NOMO-1 treated with dmso at 0.1 percent for 144 hours (cell line): ENCODE results near the gene MFSD1.
"Not testable (repeated sequence)": the region's sequence is repeated elsewhere in the genome, so short reads cannot be mapped to it uniquely, and the experiment has no call there.

Experiments used
- DNase-seq: peaks from one replicate; lab custom pipeline; 2025; ENCODE audit not compliant: unreplicated experiment; lab: John Stamatoyannopoulos, UW

MFSD1 gene

DNA sequence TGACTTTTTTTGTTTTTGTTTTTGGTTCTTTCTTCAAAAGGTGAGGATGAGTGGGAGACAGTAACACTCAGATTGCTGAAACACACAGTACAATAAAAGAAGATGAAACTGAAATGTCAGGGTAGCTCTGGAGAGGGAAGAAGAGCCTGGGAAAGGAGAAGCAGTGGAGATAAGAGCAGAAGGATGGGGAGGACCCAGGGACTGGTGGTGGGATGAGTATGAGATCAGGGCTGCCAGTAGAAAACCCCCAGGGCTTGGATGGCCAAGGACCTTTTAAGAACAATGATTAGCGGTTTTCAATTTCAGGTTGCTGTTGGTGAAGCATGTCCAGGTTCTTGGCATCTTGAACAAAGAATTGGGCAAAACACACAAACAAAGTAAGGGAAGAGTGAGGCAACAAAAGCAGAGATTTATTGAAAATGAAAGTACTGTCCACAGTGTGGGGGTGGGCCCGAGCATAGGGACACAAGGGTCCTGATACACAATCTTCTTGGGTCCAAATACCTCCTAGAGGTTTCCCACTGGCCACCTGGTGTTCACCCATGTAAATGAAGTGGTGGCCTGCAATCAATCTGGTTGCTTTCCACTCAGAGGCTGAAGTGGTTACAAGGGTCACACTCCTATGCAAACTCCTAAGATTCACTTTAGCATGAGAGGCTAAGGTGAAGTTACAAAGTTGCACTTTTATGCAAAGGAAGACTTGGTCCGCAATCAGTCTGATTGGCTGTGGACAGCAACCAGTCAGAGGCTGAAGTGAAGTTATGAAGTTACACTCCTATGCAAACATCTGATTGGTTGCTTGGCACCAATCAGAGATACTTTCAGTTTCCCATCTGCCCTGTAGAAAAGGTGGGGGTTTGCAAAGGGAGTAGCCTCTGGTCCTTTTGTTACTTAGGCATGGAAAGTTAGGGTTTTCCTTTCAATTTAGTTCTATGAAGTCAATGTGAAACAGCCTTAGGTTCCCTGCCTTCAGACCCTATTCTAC lies 26.1 kb upstream of the MFSD1 start:
- DNase-seq, result no peak

DNA sequence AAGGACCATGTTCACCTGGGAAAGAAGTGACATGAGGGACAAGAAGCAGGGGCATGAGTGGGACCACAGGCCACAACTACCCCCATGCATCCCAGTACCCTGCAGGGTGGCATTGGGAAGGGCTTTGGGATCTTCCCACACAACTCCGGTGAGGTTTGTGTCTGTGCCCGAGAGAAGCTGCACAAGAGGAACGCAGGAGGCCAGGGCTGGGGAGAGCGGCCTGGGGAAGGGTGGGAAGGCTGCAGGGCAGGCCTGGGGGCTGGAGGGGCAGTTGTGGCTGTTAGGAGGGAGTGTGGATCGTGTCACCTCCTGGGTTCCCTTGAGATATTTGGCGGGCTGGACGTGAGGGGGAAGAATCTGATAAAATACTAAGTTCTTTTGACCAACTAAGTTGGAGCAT lies 25.3 kb upstream of the MFSD1 start:
- no peak for DNase-seq

DNA sequence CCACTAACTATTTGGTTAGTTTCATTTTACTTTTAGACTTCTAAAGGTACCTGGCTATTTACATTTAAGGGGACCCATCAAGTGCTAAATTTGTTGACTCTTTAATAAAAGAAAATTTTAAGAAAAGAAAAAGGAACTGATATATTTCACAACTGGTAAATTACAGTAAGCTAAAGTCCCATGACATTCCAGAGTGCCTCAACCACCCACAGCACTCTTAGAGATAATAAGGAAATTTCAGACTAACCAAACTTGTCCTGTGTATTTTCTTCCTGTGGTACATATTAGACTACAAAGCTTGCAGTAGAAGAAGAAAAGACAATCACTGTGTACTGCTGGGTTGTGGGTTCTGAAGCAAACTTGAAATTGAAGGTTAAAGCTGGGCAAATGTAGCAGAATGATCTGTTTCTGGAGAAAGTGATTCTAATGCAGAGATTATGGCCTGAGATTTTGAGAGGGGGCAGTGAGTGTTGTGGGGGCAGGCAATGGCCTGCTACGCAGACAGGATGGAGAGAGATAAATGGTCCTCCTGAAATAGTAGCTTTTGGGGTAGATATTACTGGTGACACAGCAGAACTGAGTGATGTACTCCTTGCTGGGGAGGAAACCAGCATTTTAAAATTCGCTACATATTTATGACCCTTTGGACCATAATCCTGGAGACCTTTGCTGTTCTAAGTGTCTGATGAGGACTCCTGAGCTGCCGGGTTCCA lies 24.5 kb upstream of the MFSD1 start:
- DNase-seq, result no peak

DNA sequence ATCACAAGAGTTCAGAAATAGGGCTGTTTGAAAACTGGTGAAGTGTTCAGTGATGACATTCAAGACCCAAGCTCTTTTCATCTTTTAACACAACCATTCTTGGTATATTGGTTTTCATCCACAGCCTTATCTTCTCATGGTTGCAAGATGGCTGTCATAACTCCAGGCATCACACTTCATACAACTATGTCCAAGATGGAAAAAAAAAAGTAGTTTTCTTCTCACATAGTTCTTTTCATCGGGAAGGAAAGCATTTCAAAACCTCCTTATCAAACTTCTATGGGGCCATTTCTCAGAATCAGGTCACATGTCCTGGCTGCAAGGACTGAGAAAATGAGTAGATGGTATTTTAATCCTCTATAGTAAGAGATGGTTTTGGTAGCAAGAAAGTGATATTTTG lies 21.1 kb upstream of the MFSD1 start:
- DNase-seq, result no peak

DNA sequence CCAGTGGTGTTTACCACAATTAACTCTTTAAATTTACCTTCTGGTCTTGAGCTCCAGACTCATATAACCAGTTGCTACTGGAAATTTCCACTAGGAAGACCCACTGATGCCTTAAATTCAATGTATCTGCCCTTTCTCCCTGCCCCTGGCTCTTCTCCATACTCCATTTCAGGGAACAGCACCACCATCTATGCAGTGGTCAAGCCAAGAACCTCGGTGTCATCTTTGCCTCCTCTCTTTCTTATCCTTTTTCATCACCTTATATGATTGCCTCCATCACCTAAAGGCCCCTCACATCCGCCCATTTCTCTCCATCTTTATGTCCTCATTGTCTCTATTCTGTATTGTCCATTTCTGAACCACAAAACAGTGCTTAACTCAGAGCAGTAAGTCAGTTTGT lies 20.7 kb upstream of the MFSD1 start:
- DNase-seq, result no peak

DNA sequence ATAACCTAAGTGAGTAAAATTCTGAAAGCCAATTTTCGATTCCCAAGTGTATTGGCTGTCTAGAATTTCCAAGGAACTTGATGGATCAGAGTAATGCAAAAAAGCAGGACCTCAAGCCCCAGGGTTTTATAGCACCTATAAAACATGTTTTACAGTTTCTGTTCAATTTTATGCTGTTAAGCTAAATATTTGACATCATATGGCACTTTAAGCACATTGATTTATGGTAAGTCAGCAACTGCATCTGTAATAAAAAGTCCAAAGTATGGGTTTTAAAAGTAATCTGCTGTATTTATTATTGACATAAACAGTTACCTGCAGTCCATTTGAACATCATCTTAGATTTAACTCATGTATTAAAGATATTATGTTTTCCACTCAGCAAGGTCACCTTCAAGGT lies 20.0 kb upstream of the MFSD1 start:
- no peak for DNase-seq

DNA sequence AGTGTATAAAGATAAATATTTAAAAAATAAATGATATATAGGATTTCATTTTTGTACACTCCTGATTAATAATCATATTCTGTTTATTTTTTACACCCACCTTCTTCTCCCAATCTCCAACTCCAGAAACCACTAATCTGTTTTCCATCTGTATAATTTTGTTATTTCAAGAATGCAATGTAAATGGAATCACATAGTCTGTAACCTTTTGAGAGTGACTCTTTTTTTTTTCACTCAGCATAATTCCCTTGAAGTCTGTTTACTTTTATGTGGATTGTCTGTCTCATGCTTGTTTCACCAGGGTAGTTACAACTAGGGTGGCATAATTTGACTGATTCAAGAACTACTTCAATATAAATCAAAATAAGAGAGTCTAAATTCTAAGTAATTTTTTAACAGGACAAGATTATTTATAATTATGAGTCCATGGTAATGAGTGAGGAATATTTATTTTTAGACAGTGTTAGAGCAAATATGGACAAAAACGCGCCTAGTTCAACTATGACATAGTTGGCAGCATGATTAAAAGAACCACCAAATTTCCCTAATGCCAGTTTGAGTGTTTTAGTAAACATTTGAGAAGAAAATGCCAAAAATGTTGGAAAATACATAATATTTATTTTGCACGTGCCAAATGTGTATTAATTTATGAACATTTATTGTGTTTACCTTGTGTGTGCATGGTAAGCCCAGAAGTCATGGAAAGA lies 19.4 kb upstream of the MFSD1 start:
- no peak for DNase-seq

DNA sequence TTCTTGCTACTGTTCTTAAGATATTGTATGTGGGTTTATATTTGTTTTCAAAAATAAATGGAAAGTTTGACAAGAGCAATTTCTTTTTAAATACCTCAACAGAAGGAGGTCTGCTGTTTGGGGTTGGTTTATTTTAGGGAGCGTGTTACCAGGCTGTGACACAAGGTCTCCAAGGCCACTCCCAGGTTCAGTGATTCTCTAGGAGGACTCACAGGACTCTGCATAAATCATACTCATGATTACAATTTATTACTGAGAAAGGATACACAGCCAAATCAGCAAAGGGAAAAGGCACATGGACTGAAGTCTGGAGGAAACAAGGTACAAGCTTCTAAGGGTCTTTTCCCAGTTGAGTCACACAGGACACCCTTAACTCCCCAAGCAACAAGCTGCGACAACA lies 18.8 kb upstream of the MFSD1 start:
- no peak for DNase-seq

DNA sequence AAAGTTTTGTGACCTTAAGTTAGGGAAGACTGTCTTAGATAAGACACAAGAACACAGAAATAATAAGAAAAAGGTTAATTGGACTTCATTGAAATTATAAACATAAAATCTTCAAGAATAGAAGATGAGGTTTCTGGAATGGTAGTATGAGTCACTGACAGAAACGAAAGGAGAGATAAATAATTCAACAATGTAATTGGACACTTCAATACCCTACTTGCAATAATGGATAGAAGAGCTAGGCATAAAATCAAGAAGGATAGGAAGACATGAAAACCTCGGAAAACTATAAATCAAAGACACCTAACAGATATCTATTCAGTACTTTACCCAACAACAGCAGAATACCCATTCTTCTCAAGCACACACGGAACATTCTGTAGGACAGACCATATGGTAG lies 15.9 kb upstream of the MFSD1 start:
- no peak for DNase-seq

DNA sequence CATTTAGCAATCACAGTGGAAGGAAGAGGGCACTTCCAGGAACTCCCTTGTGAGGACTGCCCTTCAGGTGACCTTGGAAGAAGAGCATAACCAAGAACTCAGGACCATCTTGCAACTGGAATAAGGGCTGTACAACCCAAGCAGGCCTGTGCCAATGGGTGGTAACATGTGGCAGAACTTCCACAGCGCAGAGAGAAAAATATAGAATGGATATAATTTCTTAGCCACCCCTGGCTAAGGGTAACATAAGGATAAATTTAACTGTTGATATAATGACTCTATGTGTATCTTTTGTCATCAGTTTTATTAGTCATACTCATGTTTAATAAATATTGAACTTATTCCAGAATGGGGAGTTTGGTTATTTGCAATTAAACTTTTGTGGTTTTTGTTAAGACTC lies 13.4 kb upstream of the MFSD1 start:
- no peak for DNase-seq

DNA sequence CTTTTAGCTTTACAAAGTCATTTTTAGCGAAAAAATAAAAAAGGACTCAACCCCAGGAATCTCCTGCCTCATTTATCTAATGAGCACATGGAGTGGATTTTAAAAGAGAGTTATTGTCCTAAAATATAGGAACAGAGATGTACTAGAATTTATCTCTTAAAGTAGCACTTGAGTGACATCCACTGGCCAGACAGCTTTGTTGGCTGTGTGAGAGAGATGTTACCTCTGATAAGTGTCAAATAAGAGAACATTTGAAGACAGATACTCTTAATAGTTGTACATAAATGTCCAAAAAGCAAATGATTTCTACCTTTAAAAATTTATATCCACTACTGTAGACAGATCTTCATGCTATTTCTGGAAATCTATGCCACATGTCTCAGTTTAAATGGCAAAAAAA lies 12.3 kb upstream of the MFSD1 start:
- no peak for DNase-seq

DNA sequence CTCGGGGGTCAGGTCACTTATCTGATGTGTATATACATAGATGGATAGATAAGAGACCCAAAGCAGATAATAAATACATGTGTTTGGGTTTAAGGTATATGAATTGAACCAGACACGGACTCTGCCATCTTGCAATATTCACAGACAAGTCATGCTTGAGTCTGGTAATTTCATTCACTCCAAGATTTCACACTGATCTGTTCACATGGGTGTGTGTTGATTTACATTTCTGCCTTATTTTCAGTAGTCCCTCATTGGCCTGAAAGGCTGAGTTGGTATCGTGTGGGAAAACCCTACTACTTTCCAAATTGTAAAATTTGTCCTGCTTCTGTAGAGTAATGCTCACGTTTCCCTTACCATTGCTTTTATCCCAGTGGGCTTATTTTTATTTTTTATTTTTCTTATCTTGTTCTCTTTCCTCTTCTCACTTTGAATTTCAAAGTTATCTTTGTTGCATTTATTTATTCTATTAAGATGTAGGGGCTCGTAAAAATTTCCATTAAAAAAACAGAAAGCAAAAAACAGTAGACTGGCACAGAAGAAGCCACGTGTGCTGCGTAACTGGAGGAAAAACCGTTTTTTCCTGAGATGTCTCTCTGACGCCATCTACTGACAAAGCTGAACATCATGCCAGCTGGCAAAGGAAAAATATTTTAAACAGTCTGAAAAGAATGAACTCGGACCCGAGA lies 10.8 kb upstream of the MFSD1 start:
- DNase-seq, result peak; percentile 49

DNA sequence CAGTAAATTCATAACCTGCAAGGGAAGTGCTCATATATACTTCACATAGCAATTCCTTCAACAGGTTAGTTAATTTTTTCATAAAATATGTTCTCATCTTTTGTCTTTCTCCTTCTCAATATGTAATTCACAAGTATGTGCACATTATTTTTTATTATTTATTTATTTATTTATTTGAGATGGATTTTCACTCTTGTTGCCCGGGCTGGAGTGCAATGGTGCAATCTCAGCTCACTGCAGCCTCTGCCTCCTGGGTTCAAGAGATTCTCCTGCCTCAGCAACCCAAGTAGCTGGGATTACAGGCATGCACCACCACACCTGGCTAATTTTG lies 10.3 kb upstream of the MFSD1 start:
- not testable (repeated sequence) for DNase-seq

DNA sequence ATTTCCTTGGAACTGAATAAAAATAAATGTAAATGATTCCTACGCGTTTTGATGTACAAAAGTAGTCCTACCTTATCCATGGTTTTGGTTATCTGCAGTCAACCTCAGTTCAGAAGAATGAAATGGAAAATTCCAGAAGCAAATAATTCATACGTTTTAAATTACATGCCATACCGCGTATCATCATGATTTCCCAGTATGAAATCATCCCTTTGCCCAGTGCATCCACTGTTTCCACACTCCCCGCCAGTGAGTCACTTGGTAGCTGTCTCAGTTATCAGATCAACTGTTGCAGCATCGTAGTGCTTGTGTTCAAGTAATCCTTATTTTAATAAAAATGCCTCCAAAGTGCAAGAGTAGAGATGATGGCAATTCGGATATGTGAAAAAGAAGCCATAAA lies 9.1 kb upstream of the MFSD1 start:
- DNase-seq, result no peak

DNA sequence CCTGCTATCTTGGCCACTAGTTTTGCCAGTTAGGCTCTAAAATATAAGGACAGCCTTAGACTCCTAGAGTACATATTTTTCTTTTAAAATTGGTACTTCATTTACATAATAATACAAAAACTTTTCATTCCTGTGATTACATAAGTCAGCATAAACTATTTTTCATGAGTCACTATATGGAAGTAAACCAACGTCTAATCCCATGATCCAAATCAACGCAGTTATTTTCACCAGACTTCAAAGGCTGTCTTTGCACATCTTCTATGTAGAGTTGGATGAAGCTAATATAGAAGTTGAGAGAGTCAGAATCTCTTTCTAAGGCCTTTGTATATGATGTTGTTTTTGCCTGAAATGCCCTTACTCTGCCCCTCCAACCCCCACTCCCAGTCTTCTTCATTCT lies 7.6 kb upstream of the MFSD1 start:
- no peak for DNase-seq

DNA sequence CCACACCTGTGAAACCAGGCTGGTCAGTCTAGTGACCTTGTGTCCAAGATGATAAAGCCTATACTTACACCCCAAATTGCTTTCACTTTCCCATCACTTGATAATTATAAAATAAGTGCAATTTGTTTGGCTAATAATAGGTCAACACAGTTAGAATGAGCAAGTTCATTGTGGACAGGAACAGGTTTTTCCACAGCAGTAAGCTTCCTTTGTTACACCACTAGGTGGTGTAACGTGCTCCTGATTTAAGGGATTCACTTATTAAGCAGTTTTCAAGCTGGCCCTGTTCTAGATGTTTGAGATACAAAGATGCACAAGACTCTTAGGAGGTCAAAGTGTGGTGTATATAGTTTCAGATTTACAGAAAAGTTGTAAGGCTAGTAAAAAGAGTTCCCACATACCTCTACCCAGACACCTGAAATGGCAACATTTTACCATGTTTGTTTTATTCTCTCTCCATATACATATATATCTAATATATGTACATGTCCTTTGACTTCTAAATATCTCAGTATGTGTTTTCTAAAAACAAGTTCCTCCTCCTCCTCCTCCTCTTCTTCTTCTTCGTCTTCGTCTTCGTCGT lies 6.8 kb upstream of the MFSD1 start:
- DNase-seq, result peak; percentile 43

DNA sequence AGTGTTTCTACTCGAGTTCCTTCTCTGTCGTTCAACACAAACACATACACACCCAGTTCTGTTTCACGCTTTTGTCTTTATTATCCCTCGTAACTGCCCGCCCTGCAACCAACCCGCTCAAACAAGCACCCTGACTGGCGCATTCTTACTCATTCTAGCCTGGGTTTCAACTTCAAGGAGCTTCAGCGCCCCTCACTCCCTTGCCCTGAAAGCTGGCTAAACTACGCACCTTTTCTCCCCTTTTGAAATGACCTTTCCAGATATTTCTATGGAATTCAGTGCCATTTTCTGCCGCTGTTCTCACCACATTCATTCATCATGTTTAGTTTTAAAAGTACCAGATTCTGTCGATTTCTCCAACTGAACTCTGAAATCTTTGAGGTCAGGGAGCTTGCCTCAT lies 653 bp upstream of the MFSD1 start:
- DNase-seq, result no peak

DNA sequence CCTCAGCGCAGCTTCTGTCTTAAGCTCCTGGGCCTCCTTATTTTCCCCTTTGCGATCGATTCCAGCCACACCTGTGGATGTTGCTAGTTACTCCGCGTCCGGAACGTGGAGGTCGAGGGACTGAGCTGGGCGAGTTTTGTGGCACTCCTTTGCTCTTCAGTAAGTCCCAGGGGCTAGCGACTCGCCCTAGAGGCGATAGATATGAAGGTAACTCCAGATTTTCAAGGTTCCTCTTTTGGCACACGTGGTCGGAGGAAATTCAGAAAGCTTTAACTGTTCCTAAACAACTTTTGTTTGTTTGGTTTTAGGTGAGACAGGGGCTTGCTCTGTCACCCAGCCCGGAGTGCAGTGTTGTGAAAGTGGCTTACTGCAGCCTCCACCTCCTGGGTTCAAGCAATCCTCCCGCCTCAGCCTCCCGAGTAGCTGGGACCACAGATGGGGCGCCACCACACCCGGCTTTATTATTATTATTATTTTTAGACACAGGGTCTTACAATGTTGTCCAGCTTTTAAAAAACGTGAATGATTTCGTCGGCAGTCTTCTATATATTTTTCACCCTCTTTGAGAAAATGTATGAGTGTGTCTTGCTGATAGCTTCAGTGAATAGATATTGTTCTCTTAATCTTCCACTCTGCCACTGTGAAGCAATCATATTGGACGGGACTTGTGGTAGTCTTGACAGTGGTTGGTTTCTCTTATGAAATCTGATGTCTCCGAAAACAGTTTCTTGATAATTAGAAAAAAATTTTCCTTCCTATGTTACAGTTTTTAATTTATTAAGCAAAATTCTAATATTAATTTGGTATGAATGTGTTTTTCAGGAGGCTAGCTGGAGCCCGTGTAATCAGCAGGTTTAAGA lies 785 bp downstream of the MFSD1 start:
- DNase-seq, result peak; percentile 77

DNA sequence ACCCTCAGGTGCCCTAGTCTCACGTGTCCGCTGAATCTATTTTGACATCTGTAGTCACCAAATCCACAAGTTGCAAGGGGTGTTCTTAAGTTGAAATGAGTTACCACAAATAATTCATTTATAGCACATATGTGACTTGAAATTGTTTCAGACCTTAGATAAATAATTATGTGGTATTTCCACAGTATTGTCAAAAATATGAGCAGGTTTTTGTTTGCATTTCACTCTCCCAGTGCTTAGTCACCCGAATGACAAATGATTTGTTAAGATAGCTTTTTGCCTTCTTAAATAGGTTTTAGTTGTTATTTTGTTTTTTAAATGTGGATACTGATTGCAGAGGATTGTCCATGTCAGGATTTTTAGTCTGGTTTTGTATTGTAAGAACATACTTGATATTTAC lies 2.6 kb downstream of the MFSD1 start:
- DNase-seq, result no peak

DNA sequence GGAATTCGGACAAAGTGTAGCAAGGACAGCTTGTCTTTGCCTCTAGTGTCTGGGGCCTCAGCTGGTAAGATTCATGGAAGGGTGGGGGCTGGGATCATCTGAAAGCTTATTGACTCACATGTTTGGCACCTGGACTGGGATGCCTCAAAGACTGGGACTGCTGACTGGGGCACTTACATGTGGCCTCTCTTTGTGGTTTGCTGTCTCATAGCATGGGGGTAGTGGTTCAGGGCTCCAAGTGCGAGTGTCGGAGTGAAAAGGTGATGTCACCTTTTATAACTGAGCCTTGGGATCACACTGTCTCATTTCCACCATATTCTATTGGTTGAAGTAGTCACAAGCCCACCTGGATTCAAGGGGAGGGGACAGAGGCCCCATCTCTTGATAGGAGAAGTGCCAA lies 6.8 kb downstream of the MFSD1 start:
- peak; percentile 46 for DNase-seq
